H1 (cell line): ENCODE data around the gene NAMPT. TPM values are rescaled to one million over a fixed set of nuclear protein-coding genes. Genes with fewer than 3 reads are reported as not detected.

ENCODE experiments used
- CTCF ChIA-PET: fragments of 300-600 bp; sonication (Branson Sonifier 250); formaldehyde crosslinking; loops from one replicate; lab custom pipeline; 2021; ENCODE audit not compliant: partially characterized antibody; lab: Charles Lee
- POLR2A ChIA-PET: fragments of 300-600 bp; sonication (Branson Sonifier 250); formaldehyde crosslinking; loops from one replicate; lab custom pipeline; 2021; ENCODE audit warnings: inconsistent platforms; ENCODE audit not compliant: partially characterized antibody; lab: Charles Lee
- DNase-seq, 2 experiments: peaks; one replicate each; pipeline versions ENCODE4 v3.0.0 to v3.0.0-alpha.2; 2010 to 2022; ENCODE audit warnings: low spot score in 2 of 2, low read depth in 1 of 2, mixed read lengths in 1 of 2
- FAIRE-seq: peaks from 2 replicates; lab custom pipeline; 2011; peaks lifted over from hg19 to GRCh38; lab: Jason Lieb, UNC
- H2AFZ ChIP-seq: 2 replicates; pipeline ENCODE4 v1.8.1; 2012; ENCODE audit warnings: low read length, inconsistent platforms
- H2AK5ac ChIP-seq: 2 replicates; pipeline ENCODE4 v1.6.1; 2013; ENCODE audit warnings: low read depth, low read length
- H2BK120ac ChIP-seq: replicated peaks from 2 replicates; pipeline ENCODE3; 2013; ENCODE audit warnings: low read depth, low read length, inconsistent platforms
- H2BK12ac ChIP-seq: 2 replicates; pipeline ENCODE4 v1.6.1; 2013; ENCODE audit warnings: low read depth, low read length
- H2BK15ac ChIP-seq: 2 replicates; pipeline ENCODE4 v1.6.1; 2013; ENCODE audit warnings: low read length
- H2BK20ac ChIP-seq: 2 replicates; pipeline ENCODE4 v1.6.1; 2013; ENCODE audit warnings: low read length
- H2BK5ac ChIP-seq: 2 replicates; pipeline ENCODE4 v1.6.1; 2013; ENCODE audit warnings: low read depth, low read length
- H3K14ac ChIP-seq: 2 replicates; pipeline ENCODE4 v1.6.1; 2013; ENCODE audit warnings: inconsistent platforms; ENCODE audit not compliant: insufficient read length
- H3K18ac ChIP-seq: 2 replicates; pipeline ENCODE4 v1.6.1; 2013; ENCODE audit warnings: low read length; ENCODE audit errors: extremely low read depth
- H3K23ac ChIP-seq: 2 replicates; pipeline ENCODE4 v1.6.1; 2013; ENCODE audit warnings: inconsistent platforms; ENCODE audit not compliant: insufficient read length
- H3K23me2 ChIP-seq: 2 replicates; pipeline ENCODE4 v1.6.1; 2013; ENCODE audit warnings: low read depth, low read length
- H3K27ac ChIP-seq: 2 replicates; pipeline ENCODE4 v1.6.1; 2011; ENCODE audit warnings: low read depth, low read length, inconsistent platforms
- H3K27me3 ChIP-seq, 4 experiments: replicated peaks in 1 of 4; 1 replicate in 1 of 4; 2 replicates in 3 of 4; pipeline versions ENCODE4 v1.6.1 to v1.8.1; 2011 to 2013; ENCODE audit warnings: low read length in 3 of 4, mild to moderate bottlenecking in 3 of 4, inconsistent platforms in 2 of 4, mixed read lengths in 2 of 4, moderate library complexity in 1 of 4; ENCODE audit not compliant: control insufficient read depth in 3 of 4, insufficient read depth in 3 of 4; ENCODE audit errors: extremely low read depth in 1 of 4
- H3K36me3 ChIP-seq, 4 experiments: 2 replicates each; pipeline versions ENCODE4 v1.6.1 to v1.8.1; 2011 to 2013; ENCODE audit warnings: mild to moderate bottlenecking in 4 of 4, low read length in 3 of 4, moderate library complexity in 2 of 4, control low read depth in 1 of 4, inconsistent platforms in 1 of 4; ENCODE audit not compliant: insufficient read depth in 4 of 4, control insufficient read depth in 2 of 4
- H3K4ac ChIP-seq: replicated peaks from 2 replicates; pipeline ENCODE3; 2013; ENCODE audit warnings: low read length, low read depth, mixed read lengths, inconsistent platforms; ENCODE audit not compliant: insufficient read length
- H3K4me1 ChIP-seq, 4 experiments: replicated peaks in 1 of 4; 1 replicate in 1 of 4; 2 replicates in 3 of 4; pipeline versions ENCODE4 v1.6.1 to v1.8.1; 2011 to 2013; ENCODE audit warnings: low read length in 3 of 4, inconsistent platforms in 2 of 4, mixed read lengths in 1 of 4; ENCODE audit not compliant: insufficient read depth in 4 of 4, control insufficient read depth in 3 of 4
- H3K4me2 ChIP-seq, 2 experiments: 2 replicates each; pipeline versions ENCODE4 v1.6.1 to v1.8.1; 2011 to 2013; ENCODE audit warnings: low read depth in 2 of 2, low read length in 2 of 2, control low read depth in 1 of 2, inconsistent platforms in 1 of 2, mild to moderate bottlenecking in 1 of 2; ENCODE audit not compliant: insufficient read depth in 1 of 2
- H3K4me3 ChIP-seq, 4 experiments: fragments of 200-600, 300-600 bp in 1 of 4; sonication (generic), shearing (Covaris generic), sonication (Bioruptor Twin) in 1 of 4; 2 replicates each; pipeline versions ENCODE4 v1.5.1 to v1.8.1; 2011 to 2016; ENCODE audit warnings: low read length in 4 of 4, low read depth in 3 of 4, control low read depth in 2 of 4, inconsistent platforms in 2 of 4, mild to moderate bottlenecking in 2 of 4, mixed read lengths in 1 of 4, moderate library complexity in 1 of 4; ENCODE audit not compliant: insufficient read depth in 2 of 4; ENCODE audit errors: extremely low read depth in 1 of 4
- H3K56ac ChIP-seq: replicated peaks from 2 replicates; pipeline ENCODE3; 2013; ENCODE audit warnings: low read depth, mild to moderate bottlenecking, mixed read lengths, low read length, inconsistent platforms; ENCODE audit not compliant: insufficient read length
- H3K79me1 ChIP-seq: 2 replicates; pipeline ENCODE4 v1.6.1; 2013; ENCODE audit warnings: low read depth, low read length, control low read depth
- H3K79me2 ChIP-seq, 2 experiments: 2 replicates each; pipeline versions ENCODE4 v1.6.1 to v1.8.1; 2012 to 2013; ENCODE audit warnings: low read length in 2 of 2, mild to moderate bottlenecking in 2 of 2, inconsistent platforms in 1 of 2; ENCODE audit not compliant: insufficient read depth in 2 of 2, control insufficient read depth in 1 of 2
- H3K9ac ChIP-seq, 4 experiments: replicated peaks in 1 of 4; 1 replicate in 1 of 4; 2 replicates in 3 of 4; pipeline versions ENCODE4 v1.6.1 to v1.8.1; 2011 to 2013; ENCODE audit warnings: low read depth in 3 of 4, low read length in 3 of 4, control low read depth in 2 of 4, mild to moderate bottlenecking in 2 of 4, moderate library complexity in 2 of 4, inconsistent platforms in 1 of 4; ENCODE audit errors: extremely low read depth in 1 of 4
- H3K9me3 ChIP-seq, 2 experiments: 2 replicates each; pipeline versions ENCODE4 v1.6.1 to v1.8.1; 2012 to 2013; ENCODE audit warnings: mild to moderate bottlenecking in 2 of 2, moderate library complexity in 2 of 2, control low read depth in 1 of 2, inconsistent platforms in 1 of 2, low read depth in 1 of 2, low read length in 1 of 2, mixed read lengths in 1 of 2; ENCODE audit not compliant: insufficient read depth in 2 of 2
- H4K20me1 ChIP-seq, 2 experiments: replicated peaks in 1 of 2; 2 replicates each; pipeline versions ENCODE3 to v1.8.1; 2011 to 2013; ENCODE audit warnings: inconsistent platforms in 2 of 2, low read length in 2 of 2, mild to moderate bottlenecking in 1 of 2; ENCODE audit not compliant: insufficient read depth in 2 of 2, control insufficient read depth in 1 of 2
- H4K5ac ChIP-seq: 2 replicates; pipeline ENCODE4 v1.6.1; 2013; ENCODE audit warnings: low read length, low read depth, mixed read lengths, inconsistent platforms; ENCODE audit not compliant: insufficient read length
- H4K8ac ChIP-seq: 2 replicates; pipeline ENCODE4 v1.8.0; 2013; ENCODE audit warnings: mild to moderate bottlenecking, moderate library complexity, low read length, inconsistent platforms; ENCODE audit not compliant: insufficient read depth; ENCODE audit errors: extremely low read depth
- H4K91ac ChIP-seq: replicated peaks from 2 replicates; pipeline ENCODE3; 2013; ENCODE audit warnings: low read length, mixed read lengths, inconsistent platforms; ENCODE audit not compliant: insufficient read length
- ATF2 ChIP-seq: IDR thresholded peaks from 2 replicates; pipeline ENCODE4 v1.6.1; 2012; ENCODE audit warnings: low read length, inconsistent platforms
- BCL11A ChIP-seq, 2 experiments: IDR thresholded peaks; one replicate each; pipeline ENCODE4 v1.6.1; 2011; ENCODE audit warnings: low read depth in 2 of 2, low read length in 2 of 2, mild to moderate bottlenecking in 2 of 2
- CEBPB ChIP-seq: IDR thresholded peaks from 2 replicates; pipeline ENCODE4 v1.6.1; 2012; ENCODE audit warnings: low read depth, low read length
- HDAC2 ChIP-seq, 2 experiments: fragments of 300-600 bp in 1 of 2; sonication (generic) in 1 of 2; IDR thresholded peaks; 2 replicates each; pipeline ENCODE4 v1.6.1; 2011 to 2012; ENCODE audit warnings: low read depth in 2 of 2, low read length in 2 of 2, mild to moderate bottlenecking in 2 of 2, moderate library complexity in 2 of 2, borderline replicate concordance in 1 of 2, inconsistent platforms in 1 of 2
- HDAC6 ChIP-seq: IDR thresholded peaks from one replicate; pipeline ENCODE4 v1.7.1; 2012; ENCODE audit warnings: low read depth, mild to moderate bottlenecking, inconsistent platforms, low read length, moderate library complexity
- KDM4A ChIP-seq: IDR thresholded peaks from one replicate; pipeline ENCODE4 v1.7.1; 2012; ENCODE audit warnings: low read depth, mild to moderate bottlenecking, moderate library complexity, low read length, inconsistent platforms; ENCODE audit not compliant: severe bottlenecking
- MAFK ChIP-seq: IDR thresholded peaks from 2 replicates; pipeline ENCODE4 v1.6.1; 2012; ENCODE audit warnings: low read depth, mild to moderate bottlenecking, improper control_type of control experiment, low read length
- MAX ChIP-seq: IDR thresholded peaks from 2 replicates; pipeline ENCODE4 v1.6.1; 2012; ENCODE audit warnings: inconsistent platforms
- RNF2 ChIP-seq: fragments of 200-900, 300-1000 bp; sonication (generic); IDR thresholded peaks from 2 replicates; pipeline ENCODE4 v1.7.1; 2016; ENCODE audit warnings: borderline replicate concordance, low read depth, mild to moderate bottlenecking, antibody characterized with exemption, low read length; ENCODE audit not compliant: poor library complexity, severe bottlenecking; ENCODE audit errors: missing control alignments
- SIN3A ChIP-seq, 2 experiments: IDR thresholded peaks in 1 of 2; conservative IDR thresholded peaks in 1 of 2; 2 replicates each; pipeline ENCODE4 v1.6.1; 2011 to 2012; ENCODE audit warnings: low read length in 2 of 2, improper control_type of control experiment in 1 of 2, low read depth in 1 of 2, mild to moderate bottlenecking in 1 of 2
- SIX5 ChIP-seq: IDR thresholded peaks from 2 replicates; pipeline ENCODE4 v1.6.1; 2011; ENCODE audit warnings: mild to moderate bottlenecking, low read depth, low read length
- SP1 ChIP-seq: IDR thresholded peaks from 2 replicates; pipeline ENCODE4 v1.6.1; 2011; ENCODE audit warnings: low read depth, low read length
- WGBS, 2 experiments: shearing (Covaris generic) in 1 of 2; methylation state at CpG; one replicate each; pipeline versions ENCODE4 v1.1.6 to v1.1.7; 2013 to 2015; ENCODE audit warnings: low lambda C conversion rate in 2 of 2, mixed read lengths in 2 of 2, inconsistent platforms in 1 of 2, low coverage in 1 of 2, missing lambda C conversion rate in 1 of 2; ENCODE audit not compliant: insufficient replicate concordance in 2 of 2, insufficient coverage in 1 of 2, insufficient read length in 1 of 2; ENCODE audit errors: extremely low coverage in 1 of 2, missing lambda C conversion rate in 1 of 2; 5-methylcytosine and 5-hydroxymethylcytosine counted together
- polyA plus RNA-seq, 7 experiments: library from polyadenylated mRNA; depleted of rRNA in 3 of 7; stranded (reverse) in 5 of 7; unstranded in 2 of 7; fragments of >200 nt in 5 of 7; fragments of 200-250 nt in 2 of 7; gene quantifications; 1 replicate in 5 of 7; 2 replicates in 1 of 7; 4 replicates in 1 of 7; pipeline versions ENCODE4 v1.2.1 to v1.2.3, GENCODE V29; 2011 to 2013; ENCODE audit warnings: missing spikeins in 2 of 7, mixed read lengths in 2 of 7
- total RNA-seq: library from RNA; stranded (reverse); fragmentation: NEBNext Ultra II Directional; extraction: Animal tissue kit (Norgen Biotek cat#: 25700); gene quantifications from 2 replicates; pipeline ENCODE4 v1.2.1, GENCODE V29; 2021

NAMPT gene
- total and polyA plus RNA-seq, 2 of the 8 experiments (the other 6 are each of a cell fraction or from before 2014, with no cell fraction given) = 15.4 to 95.9 TPM

- no peak overlapping the region for H3K14ac ChIP-seq
- no peak overlapping the region for H3K27ac ChIP-seq
- H4K20me1 ChIP-seq = no peaks in the 10 kb centered on the region
- no peaks in the 10 kb centered on the region for H3K27me3 ChIP-seq
- H2BK120ac ChIP-seq = no peak overlapping the region
- no peak overlapping the region for H2BK20ac ChIP-seq
- H4K8ac ChIP-seq = no peak overlapping the region
- H3K9ac ChIP-seq = no peak overlapping the region
- POLR2A ChIA-PET = no interaction called here
- no peaks in the 10 kb centered on the region for H3K4me1 ChIP-seq
- H3K56ac ChIP-seq = no peak overlapping the region
- no peak overlapping the region for H2BK15ac ChIP-seq
- no peaks in the 10 kb centered on the region for H3K79me2 ChIP-seq
- DNase-seq = no peak
- no peaks in the 10 kb centered on the region for H3K36me3 ChIP-seq
- WGBS, 2 experiments = 83% methylated on average over 5 of the region's 5 CpGs; no CpG with 5 or more reads in 1 of the 2 experiments
- H3K18ac ChIP-seq = no peak overlapping the region
- no peak for FAIRE-seq
- H3K4ac ChIP-seq = no peak overlapping the region
- no peak overlapping the region for H2AK5ac ChIP-seq
- no peak overlapping the region for H3K4me3 ChIP-seq
- H3K9me3 ChIP-seq = no peaks in the 10 kb centered on the region
- H2BK5ac ChIP-seq = no peak overlapping the region
- no peak overlapping the region for H3K23ac ChIP-seq
- H3K79me1 ChIP-seq = no peaks in the 10 kb centered on the region
- H2AFZ ChIP-seq = no peak overlapping the region
- H3K23me2 ChIP-seq = no peaks in the 10 kb centered on the region
- no peak overlapping the region for H2BK12ac ChIP-seq
- CTCF ChIA-PET = interaction anchor here (0.6 to 1.8 kb wide), 3 partner anchors 12 to 226 kb away, joined by 3 read pairs; no protein-coding TSS in a partner anchor
- H4K91ac ChIP-seq = no peak overlapping the region
- no peak overlapping the region for H4K5ac ChIP-seq
- H3K4me2 ChIP-seq = no peak overlapping the region
- no peak for TF ChIP-seq CEBPB
- no peak for TF ChIP-seq BCL11A (IDR thresholded peaks at IDR 0.05; ENCODE audit: low read depth in 2 of 2, low read length in 2 of 2)
- no peak for TF ChIP-seq MAX
- no peak for TF ChIP-seq HDAC6
- no peak for TF ChIP-seq KDM4A
- TF ChIP-seq HDAC2 (IDR thresholded peaks at IDR 0.05; ENCODE audit: borderline replicate concordance in 1 of 2, low read depth in 2 of 2, low read length in 2 of 2) = no peak
- no peak for TF ChIP-seq RNF2
- TF ChIP-seq SP1 = no peak
- TF ChIP-seq MAFK = no peak
- TF ChIP-seq SIX5 = no peak
- TF ChIP-seq ATF2 = no peak
- no peak for TF ChIP-seq SIN3A (conservative IDR thresholded peaks at IDR 0.05 in 1 of 2, IDR thresholded peaks at IDR 0.05 in 1 of 2; ENCODE audit: low read depth in 1 of 2, low read length in 2 of 2)
Measured at GRCh38 chr7:106236065-106236464, 48.7 kb downstream of the NAMPT start.
